Panc1 (cell line): ENCODE data around the gene GMPR2.

Source experiments
- POLR2AphosphoS5 ChIP-seq: IDR thresholded peaks from 2 replicates; pipeline ENCODE4 v1.6.1; 2012; ENCODE audit warnings: mild to moderate bottlenecking, low read depth, low read length, moderate library complexity
- TCF7L2 ChIP-seq: IDR thresholded peaks from 2 replicates; pipeline ENCODE4 v1.6.1; 2011; ENCODE audit warnings: mild to moderate bottlenecking, low read depth, low read length, inconsistent platforms
- TF ChIP-seq, protein P1 (sequence below): fragments of 450-650 bp; IDR thresholded peaks from 2 replicates; pipeline ENCODE4 v1.5.1; 2017; ENCODE audit warnings: mild to moderate bottlenecking

DNA sequence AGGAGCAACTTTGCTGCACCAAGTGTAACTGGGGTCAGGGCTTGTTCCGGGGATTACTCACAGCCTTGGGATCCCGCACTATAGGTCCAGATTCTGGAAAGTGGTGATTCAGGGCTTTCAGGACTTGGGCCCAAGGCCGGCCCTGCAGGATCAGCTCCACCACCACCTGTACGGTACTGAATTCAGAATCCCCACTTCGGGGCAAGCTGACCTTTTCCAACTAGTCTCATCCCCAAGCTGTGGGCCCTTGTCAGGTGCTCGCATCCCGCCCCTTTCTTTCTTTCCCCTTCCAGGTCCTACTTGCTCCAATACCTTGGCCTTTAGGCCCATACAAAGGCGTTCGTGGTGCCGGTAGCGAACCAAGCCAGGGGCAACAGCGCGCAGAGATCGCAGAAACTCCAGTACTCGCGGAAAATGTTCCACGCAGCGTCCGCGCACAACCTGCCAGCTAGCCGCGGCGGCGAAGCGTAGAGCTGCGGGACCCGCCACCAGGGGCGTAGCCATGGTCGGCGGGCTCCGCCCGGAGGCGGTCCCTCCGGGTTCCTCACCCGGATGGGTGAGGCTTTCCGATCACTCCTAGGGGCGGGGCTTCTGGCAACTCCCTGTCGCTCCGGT, 9.2 kb downstream of the GMPR2 start:
- no peak for TF ChIP-seq TCF7L2
- TF ChIP-seq, protein P1, sequence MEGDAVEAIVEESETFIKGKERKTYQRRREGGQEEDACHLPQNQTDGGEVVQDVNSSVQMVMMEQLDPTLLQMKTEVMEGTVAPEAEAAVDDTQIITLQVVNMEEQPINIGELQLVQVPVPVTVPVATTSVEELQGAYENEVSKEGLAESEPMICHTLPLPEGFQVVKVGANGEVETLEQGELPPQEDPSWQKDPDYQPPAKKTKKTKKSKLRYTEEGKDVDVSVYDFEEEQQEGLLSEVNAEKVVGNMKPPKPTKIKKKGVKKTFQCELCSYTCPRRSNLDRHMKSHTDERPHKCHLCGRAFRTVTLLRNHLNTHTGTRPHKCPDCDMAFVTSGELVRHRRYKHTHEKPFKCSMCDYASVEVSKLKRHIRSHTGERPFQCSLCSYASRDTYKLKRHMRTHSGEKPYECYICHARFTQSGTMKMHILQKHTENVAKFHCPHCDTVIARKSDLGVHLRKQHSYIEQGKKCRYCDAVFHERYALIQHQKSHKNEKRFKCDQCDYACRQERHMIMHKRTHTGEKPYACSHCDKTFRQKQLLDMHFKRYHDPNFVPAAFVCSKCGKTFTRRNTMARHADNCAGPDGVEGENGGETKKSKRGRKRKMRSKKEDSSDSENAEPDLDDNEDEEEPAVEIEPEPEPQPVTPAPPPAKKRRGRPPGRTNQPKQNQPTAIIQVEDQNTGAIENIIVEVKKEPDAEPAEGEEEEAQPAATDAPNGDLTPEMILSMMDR = no peak
- no peak for TF ChIP-seq POLR2AphosphoS5
